ENCODE data around the gene SRBD1.

GRCh38 chr2:45459860-45460259 is 151.2 kb downstream of the SRBD1 start:
- no peak for TF ChIP-seq EZH2 (IDR thresholded peaks at IDR 0.05; ENCODE audit: low read length, missing control alignments)
- no peak for TF ChIP-seq CTCF (conservative IDR thresholded peaks at IDR 0.05 in 1 of 2, IDR thresholded peaks at IDR 0.05 in 1 of 2; ENCODE audit: low read depth in 1 of 2, low read length in 2 of 2)

Measured in fibroblast of lung (primary cell).